Fibroblast of skin of abdomen (primary cell): Measurements from ENCODE around the gene FBXO28. TPM values are rescaled to one million over a fixed set of nuclear protein-coding genes. Genes with fewer than 3 reads are reported as not detected.
"Not testable (repeated sequence)": the region's sequence is repeated elsewhere in the genome, so short reads cannot be mapped to it uniquely, and the experiment has no call there.

ENCODE experiments used
- DNase-seq: peaks from one replicate; pipeline ENCODE4 v3.0.0-alpha.2; 2013
- polyA plus RNA-seq, 2 experiments: library from polyadenylated mRNA; unstranded; fragments of 120-200 nt; gene quantifications; one replicate each; pipeline ENCODE4 v1.2.1, GENCODE V29; 2013; ENCODE audit not compliant: insufficient read length in 2 of 2

Gene FBXO28
- 18.1 TPM for polyA plus RNA-seq (2013, experiment 1 of 2; ENCODE audit: insufficient read length)
- 18.0 TPM for polyA plus RNA-seq (2013, experiment 2 of 2; ENCODE audit: insufficient read length)

GRCh38 chr1:224113918-224114786 is at the start of gene FBXO28:
FBXO28 (plus strand) TSS chr1:224114111; CDS start chr1:224114130, 19 bp downstream.
- DNase-seq: peak; percentile 95

- DNase-seq: no peak
These were observed 49.8 kb upstream of the FBXO28 start for GRCh38 chr1:224064150-224064549.

GRCh38 chr1:224065455-224065854 is 48.5 kb upstream of the FBXO28 start:
- peak; percentile 63 for DNase-seq

GRCh38 chr1:224067207-224067606 is 46.7 kb upstream of the FBXO28 start:
- DNase-seq: no peak

GRCh38 chr1:224067621-224068457 is 46.1 kb upstream of the FBXO28 start:
- DNase-seq: peak; percentile 84

GRCh38 chr1:224068458-224069072 is 45.3 kb upstream of the FBXO28 start:
- no peak for DNase-seq

- DNase-seq: no peak
These were observed 44.8 kb upstream of the FBXO28 start for GRCh38 chr1:224069138-224069537.

GRCh38 chr1:224070521-224070920 is 43.4 kb upstream of the FBXO28 start:
- no peak for DNase-seq

GRCh38 chr1:224076407-224076806 is 37.5 kb upstream of the FBXO28 start:
- DNase-seq: no peak

- not testable (repeated sequence) for DNase-seq
These were observed 34.3 kb upstream of the FBXO28 start for GRCh38 chr1:224079644-224080043.

GRCh38 chr1:224080115-224080774 is 33.7 kb upstream of the FBXO28 start:
- peak; percentile 26 for DNase-seq

GRCh38 chr1:224081604-224082003 is 32.3 kb upstream of the FBXO28 start:
- DNase-seq: no peak

GRCh38 chr1:224082146-224082545 is 31.8 kb upstream of the FBXO28 start:
- DNase-seq: peak; percentile 66

GRCh38 chr1:224084867-224085266 is 29.0 kb upstream of the FBXO28 start:
- no peak for DNase-seq

- DNase-seq: no peak
These were observed 28.3 kb upstream of the FBXO28 start for GRCh38 chr1:224085421-224086108.

GRCh38 chr1:224087286-224087794 is 26.6 kb upstream of the FBXO28 start:
- DNase-seq: no peak

GRCh38 chr1:224089583-224089982 is 24.3 kb upstream of the FBXO28 start:
- DNase-seq: no peak

- no peak for DNase-seq
These were observed 23.8 kb upstream of the FBXO28 start for GRCh38 chr1:224090116-224090515.

GRCh38 chr1:224092111-224092510 is 21.8 kb upstream of the FBXO28 start:
- DNase-seq: no peak

- DNase-seq: no peak
These were observed 21.3 kb upstream of the FBXO28 start for GRCh38 chr1:224092601-224093000.

- no peak for DNase-seq
These were observed 18.6 kb upstream of the FBXO28 start for GRCh38 chr1:224095339-224095738.
